Neuronal stem cell (in vitro differentiated cells): ENCODE results near the gene DNAJC6.

Experiments
- DNase-seq: peaks from one replicate; pipeline ENCODE4 v3.0.0-alpha.2; 2013; ENCODE audit warnings: low spot score
- H2AFZ ChIP-seq: one replicate; pipeline ENCODE4 v1.6.1; 2013; ENCODE audit warnings: mild to moderate bottlenecking, low read length, inconsistent platforms
- H2AK5ac ChIP-seq: 2 replicates; pipeline ENCODE4 v1.6.1; 2013; ENCODE audit warnings: low read depth, mild to moderate bottlenecking, inconsistent platforms, low read length, moderate library complexity, mixed read lengths
- H2BK120ac ChIP-seq: 2 replicates; pipeline ENCODE4 v1.6.1; 2013; ENCODE audit warnings: low read depth, mild to moderate bottlenecking, inconsistent platforms, low read length, moderate library complexity, mixed read lengths
- H2BK12ac ChIP-seq: one replicate; pipeline ENCODE4 v1.6.1; 2013; ENCODE audit warnings: low read length, inconsistent platforms
- H2BK15ac ChIP-seq: 2 replicates; pipeline ENCODE4 v1.6.1; 2013; ENCODE audit warnings: mild to moderate bottlenecking, low read length, inconsistent platforms, mixed read lengths
- H2BK5ac ChIP-seq: one replicate; pipeline ENCODE4 v1.6.1; 2013; ENCODE audit warnings: inconsistent platforms, mild to moderate bottlenecking, low read length, moderate library complexity
- H3K14ac ChIP-seq: one replicate; pipeline ENCODE4 v1.6.1; 2013; ENCODE audit warnings: low read length, inconsistent platforms
- H3K18ac ChIP-seq: 2 replicates; pipeline ENCODE4 v1.6.1; 2013; ENCODE audit warnings: low read length, inconsistent platforms
- H3K23ac ChIP-seq: 2 replicates; pipeline ENCODE4 v1.6.1; 2013; ENCODE audit warnings: low read depth, mild to moderate bottlenecking, mixed read lengths, low read length, inconsistent platforms; ENCODE audit not compliant: poor library complexity
- H3K27ac ChIP-seq: replicated peaks from 3 replicates; pipeline ENCODE4 v1.5.1; 2013; ENCODE audit warnings: low read length, inconsistent platforms
- H3K27me3 ChIP-seq, 3 experiments: 2 replicates each; pipeline ENCODE4 v1.6.1; 2013; ENCODE audit warnings: low read length in 3 of 3, mild to moderate bottlenecking in 2 of 3, inconsistent platforms in 1 of 3, low read depth in 1 of 3, mixed read lengths in 1 of 3, moderate library complexity in 1 of 3; ENCODE audit not compliant: control insufficient read depth in 3 of 3, insufficient read depth in 3 of 3
- H3K36me3 ChIP-seq, 2 donors: replicated peaks in 1 of 2; 2 replicates each; pipeline ENCODE4 v1.6.1; 2013; ENCODE audit warnings: low read length in 2 of 2; ENCODE audit not compliant: control insufficient read depth in 2 of 2, insufficient read depth in 2 of 2
- H3K4ac ChIP-seq: 2 replicates; pipeline ENCODE4 v1.6.1; 2013; ENCODE audit warnings: inconsistent platforms, mild to moderate bottlenecking, low read length, moderate library complexity
- H3K4me1 ChIP-seq, 2 donors: 1 replicate in 1 of 2; 2 replicates in 1 of 2; pipeline ENCODE4 v1.6.1; 2013; ENCODE audit warnings: low read length in 2 of 2, low read depth in 1 of 2; ENCODE audit not compliant: control insufficient read depth in 2 of 2, insufficient read depth in 1 of 2
- H3K4me2 ChIP-seq: one replicate; pipeline ENCODE4 v1.6.1; 2013; ENCODE audit warnings: mild to moderate bottlenecking, low read length, inconsistent platforms; ENCODE audit not compliant: insufficient read depth, poor library complexity, severe bottlenecking
- H3K4me3 ChIP-seq, 2 donors: 2 replicates each; pipeline ENCODE4 v1.5.1; 2013; ENCODE audit warnings: low read length in 2 of 2, mild to moderate bottlenecking in 2 of 2, inconsistent platforms in 1 of 2, moderate library complexity in 1 of 2
- H3K79me1 ChIP-seq: one replicate; pipeline ENCODE4 v1.6.1; 2013; ENCODE audit warnings: low read depth, mild to moderate bottlenecking, inconsistent platforms, low read length, moderate library complexity
- H3K9ac ChIP-seq: one replicate; pipeline ENCODE4 v1.6.1; 2013; ENCODE audit warnings: mild to moderate bottlenecking, low read depth, low read length, inconsistent platforms; ENCODE audit not compliant: poor library complexity
- H3K9me3 ChIP-seq, 2 donors: replicated peaks in 1 of 2; 2 replicates each; pipeline versions ENCODE3 to v1.6.1; 2013; ENCODE audit warnings: low read length in 2 of 2, mild to moderate bottlenecking in 2 of 2, inconsistent platforms in 1 of 2, low read depth in 1 of 2, mixed read lengths in 1 of 2, moderate library complexity in 1 of 2; ENCODE audit not compliant: control insufficient read depth in 2 of 2, insufficient read depth in 1 of 2
- H4K8ac ChIP-seq: one replicate; pipeline ENCODE4 v1.6.1; 2013; ENCODE audit warnings: low read depth, mild to moderate bottlenecking, inconsistent platforms, low read length, moderate library complexity
- H4K91ac ChIP-seq: one replicate; pipeline ENCODE4 v1.6.1; 2013; ENCODE audit warnings: low read length, low read depth, mild to moderate bottlenecking, inconsistent platforms; ENCODE audit not compliant: poor library complexity
- WGBS, 2 donors: extraction: QIAGEN DNeasy Blood & Tissue Kit; methylation state at CpG; one replicate each; pipeline ENCODE4 v1.1.7; 2013; ENCODE audit warnings: missing lambda C conversion rate in 2 of 2, mixed read lengths in 1 of 2; ENCODE audit not compliant: insufficient read length in 2 of 2, insufficient replicate concordance in 1 of 2; ENCODE audit errors: extremely low coverage in 2 of 2; 5-methylcytosine and 5-hydroxymethylcytosine counted together

The DNAJC6 gene

DNA sequence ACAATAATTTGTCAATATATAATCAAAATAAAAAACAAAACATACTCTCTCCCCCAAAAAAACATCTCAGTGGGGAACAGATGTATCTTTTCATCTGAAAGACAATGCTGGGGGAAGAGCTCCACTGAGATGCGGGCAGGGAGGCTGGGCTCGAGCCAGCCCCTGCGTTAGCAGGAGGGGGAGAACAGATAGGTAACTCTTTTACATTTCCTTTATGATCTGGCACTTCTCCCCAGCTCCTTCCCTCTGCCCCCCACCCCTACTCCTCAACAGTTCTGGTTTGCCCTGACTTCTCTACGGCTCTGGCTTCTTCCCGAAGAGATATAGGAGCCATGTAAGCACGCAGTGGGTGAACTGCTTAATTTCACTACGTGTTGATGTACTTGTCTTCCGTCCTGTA, 123.6 kb downstream of the DNAJC6 start:
- H2BK15ac ChIP-seq: no peak overlapping the region
- no peak overlapping the region for H3K27ac ChIP-seq
- no peaks in the 10 kb centered on the region for H3K9me3 ChIP-seq
- no peak overlapping the region for H3K4ac ChIP-seq
- H2BK12ac ChIP-seq: no peak overlapping the region
- no CpG with 5 or more reads among the region's 8 CpGs for WGBS, 2 donors
- H3K4me3 ChIP-seq: no peak overlapping the region
- no peak overlapping the region for H3K23ac ChIP-seq
- H2BK5ac ChIP-seq: no peak overlapping the region
- H3K4me2 ChIP-seq: no peak overlapping the region
- no peaks in the 10 kb centered on the region for H3K79me1 ChIP-seq
- no peak overlapping the region for H2AFZ ChIP-seq
- H3K27me3 ChIP-seq: no peaks in the 10 kb centered on the region
- no peak overlapping the region for H3K18ac ChIP-seq
- no peak overlapping the region for H3K9ac ChIP-seq
- no peak overlapping the region for H2AK5ac ChIP-seq
- peaks cover 0 to 64% of the 10 kb centered on the region in 2 donors for H3K36me3 ChIP-seq
- peaks cover 0 to 19% of the 10 kb centered on the region in 2 donors for H3K4me1 ChIP-seq
- no peak overlapping the region for H3K14ac ChIP-seq
- H4K91ac ChIP-seq: no peak overlapping the region
- DNase-seq: no peak
- no peak overlapping the region for H4K8ac ChIP-seq
- H2BK120ac ChIP-seq: no peak overlapping the region

DNA sequence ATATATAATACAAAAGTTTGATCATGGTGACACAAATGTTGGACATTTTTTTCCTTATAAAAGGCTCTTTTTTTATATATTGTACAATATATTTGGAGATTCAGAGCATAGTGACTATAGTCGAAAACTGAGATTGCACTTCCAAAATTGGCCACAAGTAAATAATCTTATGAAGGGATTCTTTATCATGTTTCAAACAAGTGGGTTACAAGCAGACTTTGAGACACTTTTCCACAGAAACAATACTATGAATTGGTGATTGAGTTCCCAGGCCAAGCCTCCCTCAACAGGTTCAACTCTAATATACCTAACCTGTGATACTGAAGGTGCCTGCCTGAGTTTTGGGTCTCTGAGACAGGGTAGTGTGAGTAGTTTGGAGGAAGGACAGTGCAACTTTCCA, 124.9 kb downstream of the DNAJC6 start:
- Histone ChIP-seq H2AK5ac (no peak overlapping the region), H2BK120ac (no peak overlapping the region), H3K79me1 (no peaks in the 10 kb centered on the region), H3K9me3 (no peaks in the 10 kb centered on the region), H3K4ac (no peak overlapping the region), H2BK12ac (no peak overlapping the region), H3K27me3 (no peaks in the 10 kb centered on the region), H4K8ac (no peak overlapping the region), H2AFZ (no peak overlapping the region), H3K14ac (no peak overlapping the region), H3K27ac (no peak overlapping the region), H3K4me1 (peaks cover 0 to 16% of the 10 kb centered on the region in 2 donors), H3K23ac (no peak overlapping the region), H4K91ac (no peak overlapping the region), H3K18ac (no peak overlapping the region), H3K36me3 (peaks cover 0 to 51% of the 10 kb centered on the region in 2 donors), H3K4me2 (no peak overlapping the region), H2BK5ac (no peak overlapping the region), H3K4me3 (no peak overlapping the region), H3K9ac (no peak overlapping the region), H2BK15ac (no peak overlapping the region)
- no peak for DNase-seq
- no CpG with 5 or more reads among the region's 1 CpG for WGBS, 2 donors

DNA sequence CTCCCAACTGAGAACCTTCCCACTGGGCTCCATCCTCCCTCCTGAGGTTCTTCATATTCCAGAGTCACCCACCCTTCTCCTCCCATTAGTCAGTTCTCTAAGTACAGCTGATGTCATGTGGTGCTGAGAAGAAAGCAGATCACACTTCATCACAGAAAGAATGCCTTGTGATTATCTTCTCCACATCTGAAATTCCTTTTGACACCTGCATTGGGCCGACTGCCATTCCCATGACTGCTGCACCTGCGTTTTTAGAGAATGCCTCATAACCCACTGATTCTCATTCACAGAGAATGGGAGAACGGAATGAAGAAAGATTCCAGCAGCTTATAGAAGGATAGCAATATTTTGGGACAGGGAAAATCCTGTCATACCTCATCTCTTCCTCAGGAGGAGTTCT, 125.4 kb downstream of the DNAJC6 start:
- H2BK120ac ChIP-seq: no peak overlapping the region
- WGBS, 2 donors: no CpG with 5 or more reads among the region's 3 CpGs
- H3K4ac ChIP-seq: no peak overlapping the region
- no peaks in the 10 kb centered on the region for H3K9me3 ChIP-seq
- no peak overlapping the region for H3K4me2 ChIP-seq
- H3K36me3 ChIP-seq: peaks cover 0 to 46% of the 10 kb centered on the region in 2 donors
- no peaks in the 10 kb centered on the region for H3K27me3 ChIP-seq
- no peak overlapping the region for H4K8ac ChIP-seq
- no peak overlapping the region for H3K14ac ChIP-seq
- H2BK5ac ChIP-seq: no peak overlapping the region
- DNase-seq: no peak
- H3K23ac ChIP-seq: no peak overlapping the region
- no peak overlapping the region for H3K9ac ChIP-seq
- H2BK15ac ChIP-seq: no peak overlapping the region
- no peak overlapping the region for H2AK5ac ChIP-seq
- H3K27ac ChIP-seq: no peak overlapping the region
- peaks cover 0 to 14% of the 10 kb centered on the region in 2 donors for H3K4me1 ChIP-seq
- H3K18ac ChIP-seq: no peak overlapping the region
- no peak overlapping the region for H3K4me3 ChIP-seq
- H4K91ac ChIP-seq: no peak overlapping the region
- no peak overlapping the region for H2AFZ ChIP-seq
- no peaks in the 10 kb centered on the region for H3K79me1 ChIP-seq
- no peak overlapping the region for H2BK12ac ChIP-seq

DNA sequence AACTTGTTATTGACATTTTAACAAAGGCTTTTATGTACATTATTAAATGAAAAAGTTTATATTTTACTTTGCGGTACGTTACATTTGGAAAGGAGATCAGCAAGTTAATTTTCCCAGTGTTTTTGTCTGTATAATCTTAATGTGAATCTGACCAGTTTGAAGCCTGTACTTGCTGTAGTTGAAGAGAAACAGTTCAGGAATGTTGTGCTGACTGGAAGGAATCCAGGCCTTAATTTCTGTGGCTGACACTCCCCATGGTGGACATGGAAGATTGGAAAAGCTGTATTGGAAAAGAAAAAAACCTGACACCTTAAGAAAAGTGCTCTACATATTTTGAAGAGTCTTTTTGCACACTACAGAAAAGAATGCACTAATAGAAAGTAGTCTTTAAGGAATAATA, 126.6 kb downstream of the DNAJC6 start:
- H4K91ac ChIP-seq: no peak overlapping the region
- H2BK15ac ChIP-seq: no peak overlapping the region
- no peak overlapping the region for H2BK120ac ChIP-seq
- no peak overlapping the region for H3K27ac ChIP-seq
- H3K36me3 ChIP-seq: peaks cover 0 to 34% of the 10 kb centered on the region in 2 donors
- H3K23ac ChIP-seq: no peak overlapping the region
- H3K14ac ChIP-seq: no peak overlapping the region
- H3K27me3 ChIP-seq: no peaks in the 10 kb centered on the region
- DNase-seq: no peak
- no peaks in the 10 kb centered on the region for H3K79me1 ChIP-seq
- H3K9me3 ChIP-seq: no peaks in the 10 kb centered on the region
- H2AK5ac ChIP-seq: no peak overlapping the region
- no peak overlapping the region for H3K4me2 ChIP-seq
- H2AFZ ChIP-seq: no peak overlapping the region
- H2BK12ac ChIP-seq: no peak overlapping the region
- no peak overlapping the region for H2BK5ac ChIP-seq
- no peak overlapping the region for H3K4ac ChIP-seq
- H4K8ac ChIP-seq: no peak overlapping the region
- WGBS, 2 donors: no CpG with 5 or more reads among the region's 2 CpGs
- no peak overlapping the region for H3K4me3 ChIP-seq
- no peak overlapping the region for H3K18ac ChIP-seq
- H3K9ac ChIP-seq: no peak overlapping the region
- H3K4me1 ChIP-seq: peaks cover 0 to 8% of the 10 kb centered on the region in 2 donors
